ENCODE measurements around the gene RASSF1.

RASSF1 gene

DNA sequence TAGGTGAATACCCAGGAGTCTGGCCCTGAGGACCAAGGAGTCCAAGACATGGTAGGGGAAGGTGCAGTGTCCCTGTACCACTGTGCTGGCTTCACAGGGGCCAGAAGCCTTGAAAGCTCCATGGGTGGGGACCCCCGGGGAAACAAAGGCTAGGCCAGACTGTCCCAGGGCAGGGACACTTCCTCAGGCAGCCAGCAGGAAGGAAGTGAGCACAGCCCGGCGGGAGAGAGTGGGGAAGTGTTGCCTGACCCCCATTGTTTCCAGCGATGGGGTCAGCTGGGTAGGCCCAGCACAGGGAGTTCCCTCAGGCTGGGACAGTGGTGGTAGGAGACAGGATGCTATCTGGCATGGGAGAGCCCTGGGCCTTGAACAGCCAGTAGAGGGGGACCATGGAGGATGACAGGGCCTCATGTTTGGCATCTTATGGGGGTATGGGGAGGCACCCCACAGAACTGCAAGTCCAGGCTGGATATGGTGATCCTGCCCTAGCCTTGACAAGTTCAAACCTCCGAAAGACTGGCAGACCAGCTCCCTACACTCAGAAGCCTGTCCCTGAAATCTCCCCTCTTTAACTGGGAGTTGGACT, 16.9 kb downstream of the RASSF1 start:
- ATAC-seq (ENCODE audit: insufficient read depth, low read depth) (no peak), DNase-seq (no peak)
- H3K9me3 ChIP-seq (ENCODE audit: insufficient read depth, low read length, severe bottlenecking) = no peaks in the 10 kb centered on the region
- no peak overlapping the region for H2AFZ ChIP-seq (ENCODE audit: low read depth, low read length)
- peaks cover 58% of the 10 kb centered on the region for H3K4me1 ChIP-seq (ENCODE audit: insufficient read depth, low read length)
- H3K4me2 ChIP-seq (ENCODE audit: insufficient read depth, low read length) = no peak overlapping the region
- H3K79me2 ChIP-seq (ENCODE audit: insufficient read depth, low read length) = peaks cover 44% of the 10 kb centered on the region
- H3K27me3 ChIP-seq (ENCODE audit: insufficient read depth, low read length, poor library complexity) = no peaks in the 10 kb centered on the region
- H3K9ac ChIP-seq (ENCODE audit: low read depth, low read length) = peak overlapping the region; percentile 2; the same call in 1 of the 2 replicates
- H4K20me1 ChIP-seq (ENCODE audit: insufficient read depth, low read length) = peaks cover 18% of the 10 kb centered on the region; the same call in 1 of the 2 replicates
- peaks cover 42% of the 10 kb centered on the region for H3K36me3 ChIP-seq (ENCODE audit: insufficient read depth, low read length)
- H3K27ac ChIP-seq (ENCODE audit: low read length) = no peak overlapping the region
- TF ChIP-seq EZH2 (IDR thresholded peaks at IDR 0.05; ENCODE audit: borderline replicate concordance, low read depth, low read length, severe bottlenecking) = no peak
- TF ChIP-seq, protein P1, sequence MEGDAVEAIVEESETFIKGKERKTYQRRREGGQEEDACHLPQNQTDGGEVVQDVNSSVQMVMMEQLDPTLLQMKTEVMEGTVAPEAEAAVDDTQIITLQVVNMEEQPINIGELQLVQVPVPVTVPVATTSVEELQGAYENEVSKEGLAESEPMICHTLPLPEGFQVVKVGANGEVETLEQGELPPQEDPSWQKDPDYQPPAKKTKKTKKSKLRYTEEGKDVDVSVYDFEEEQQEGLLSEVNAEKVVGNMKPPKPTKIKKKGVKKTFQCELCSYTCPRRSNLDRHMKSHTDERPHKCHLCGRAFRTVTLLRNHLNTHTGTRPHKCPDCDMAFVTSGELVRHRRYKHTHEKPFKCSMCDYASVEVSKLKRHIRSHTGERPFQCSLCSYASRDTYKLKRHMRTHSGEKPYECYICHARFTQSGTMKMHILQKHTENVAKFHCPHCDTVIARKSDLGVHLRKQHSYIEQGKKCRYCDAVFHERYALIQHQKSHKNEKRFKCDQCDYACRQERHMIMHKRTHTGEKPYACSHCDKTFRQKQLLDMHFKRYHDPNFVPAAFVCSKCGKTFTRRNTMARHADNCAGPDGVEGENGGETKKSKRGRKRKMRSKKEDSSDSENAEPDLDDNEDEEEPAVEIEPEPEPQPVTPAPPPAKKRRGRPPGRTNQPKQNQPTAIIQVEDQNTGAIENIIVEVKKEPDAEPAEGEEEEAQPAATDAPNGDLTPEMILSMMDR (IDR thresholded peaks at IDR 0.05; ENCODE audit: borderline replicate concordance, extremely low read depth, low read length, poor library complexity, severe bottlenecking) = no peak
- no peak overlapping the region for H3K4me3 ChIP-seq (ENCODE audit: low read depth in 1 of 2, low read length in 2 of 2)

GRCh38 chr3:50323092-50323600, 17.5 kb downstream of the RASSF1 start:
- H3K9ac ChIP-seq (ENCODE audit: low read depth, low read length) = no peak overlapping the region
- no peak overlapping the region for H3K4me2 ChIP-seq (ENCODE audit: insufficient read depth, low read length)

GRCh38 chr3:50322386-50323091, 18.1 kb downstream of the RASSF1 start, which contains the start of gene HYAL2:
HYAL2 (minus strand) TSS chr3:50322745; CDS start chr3:50320489, 2,256 bp downstream.
- H3K79me2 ChIP-seq (ENCODE audit: insufficient read depth, low read length) = peaks cover 42% of the 10 kb centered on the region
- TF ChIP-seq, protein P1 (IDR thresholded peaks at IDR 0.05; ENCODE audit: borderline replicate concordance, extremely low read depth, low read length, poor library complexity, severe bottlenecking) = no peak
- no peak for TF ChIP-seq EZH2 (IDR thresholded peaks at IDR 0.05; ENCODE audit: borderline replicate concordance, low read depth, low read length, severe bottlenecking)
- DNase-seq (no peak), ATAC-seq (ENCODE audit: insufficient read depth, low read depth) (no peak)
- peak within 1 kb of the TSS; percentile 78 for H3K4me2 ChIP-seq (ENCODE audit: insufficient read depth, low read length)
- peaks cover 19% of the 10 kb centered on the region; the same call in 1 of the 2 replicates for H4K20me1 ChIP-seq (ENCODE audit: insufficient read depth, low read length)
- H3K27ac ChIP-seq (ENCODE audit: low read length) = peak within 1 kb of the TSS; percentile 100
- H3K36me3 ChIP-seq (ENCODE audit: insufficient read depth, low read length) = peaks cover 51% of the 10 kb centered on the region
- H3K4me3 ChIP-seq (ENCODE audit: low read depth in 1 of 2, low read length in 2 of 2) = peak within 1 kb of the TSS; percentile 44 to 74
- H3K9ac ChIP-seq (ENCODE audit: low read depth, low read length) = peak within 1 kb of the TSS; percentile 62
- no peaks in the 10 kb centered on the region for H3K27me3 ChIP-seq (ENCODE audit: insufficient read depth, low read length, poor library complexity)
- no peaks in the 10 kb centered on the region for H3K9me3 ChIP-seq (ENCODE audit: insufficient read depth, low read length, severe bottlenecking)
- H2AFZ ChIP-seq (ENCODE audit: low read depth, low read length) = peak within 1 kb of the TSS; percentile 100
- peaks cover 61% of the 10 kb centered on the region for H3K4me1 ChIP-seq (ENCODE audit: insufficient read depth, low read length)

More at GRCh38 chr3:50323092-50323600, 17.5 kb downstream of the RASSF1 start:
- peaks cover 57% of the 10 kb centered on the region for H3K4me1 ChIP-seq (ENCODE audit: insufficient read depth, low read length)
- no peak overlapping the region for H3K4me3 ChIP-seq (ENCODE audit: low read depth in 1 of 2, low read length in 2 of 2)
- H4K20me1 ChIP-seq (ENCODE audit: insufficient read depth, low read length) = peaks cover 19% of the 10 kb centered on the region; the same call in 1 of the 2 replicates
- no peaks in the 10 kb centered on the region for H3K9me3 ChIP-seq (ENCODE audit: insufficient read depth, low read length, severe bottlenecking)
- H3K27me3 ChIP-seq (ENCODE audit: insufficient read depth, low read length, poor library complexity) = no peaks in the 10 kb centered on the region
- no peak for TF ChIP-seq EZH2 (IDR thresholded peaks at IDR 0.05; ENCODE audit: borderline replicate concordance, low read depth, low read length, severe bottlenecking)
- TF ChIP-seq, protein P1 (IDR thresholded peaks at IDR 0.05; ENCODE audit: borderline replicate concordance, extremely low read depth, low read length, poor library complexity, severe bottlenecking) = no peak
- H3K27ac ChIP-seq (ENCODE audit: low read length) = no peak overlapping the region
- DNase-seq (no peak), ATAC-seq (ENCODE audit: insufficient read depth, low read depth) (no peak)
- peaks cover 47% of the 10 kb centered on the region for H3K79me2 ChIP-seq (ENCODE audit: insufficient read depth, low read length)
- peaks cover 47% of the 10 kb centered on the region for H3K36me3 ChIP-seq (ENCODE audit: insufficient read depth, low read length)
- H2AFZ ChIP-seq (ENCODE audit: low read depth, low read length) = no peak overlapping the region

Data from DND-41 (cell line).